MM.1S (cell line): ENCODE measurements around the gene KRTAP12-3.

Experiments used
- DNase-seq: peaks from one replicate; pipeline ENCODE4 v3.0.0-alpha.2; 2015
- H2AFZ ChIP-seq: fragments of 300-600 bp; sonication (generic); 2 replicates; pipeline ENCODE4 v1.6.0; 2016; ENCODE audit warnings: antibody characterized with exemption, low read length
- H3F3A ChIP-seq: fragments of 300-600 bp; sonication (generic); 2 replicates; pipeline ENCODE4 v1.6.1; 2016; ENCODE audit warnings: mild to moderate bottlenecking, antibody characterized with exemption, low read length, moderate library complexity, mixed read lengths; ENCODE audit not compliant: insufficient read depth
- H3K27ac ChIP-seq: fragments of 300-600 bp; sonication (generic); 2 replicates; pipeline ENCODE4 v1.5.1; 2016; ENCODE audit warnings: mild to moderate bottlenecking, low read length
- H3K27me3 ChIP-seq: fragments of 300-600 bp; sonication (generic); replicated peaks from 2 replicates; pipeline ENCODE4 v1.6.0; 2016; ENCODE audit warnings: low read length; ENCODE audit not compliant: insufficient read depth
- H3K36me3 ChIP-seq: fragments of 300-600 bp; sonication (generic); replicated peaks from 2 replicates; pipeline ENCODE4 v1.6.1; 2016; ENCODE audit warnings: mild to moderate bottlenecking, low read length, mixed read lengths; ENCODE audit not compliant: insufficient read depth
- H3K4me1 ChIP-seq: fragments of 300-600 bp; sonication (generic); 2 replicates; pipeline ENCODE4 v1.6.1; 2016; ENCODE audit warnings: low read length, mixed read lengths
- H3K4me2 ChIP-seq: fragments of 300-600 bp; sonication (generic); 2 replicates; pipeline ENCODE4 v1.6.0; 2016; ENCODE audit warnings: low read depth, low read length
- H3K4me3 ChIP-seq: fragments of 300-600 bp; sonication (generic); 2 replicates; pipeline ENCODE4 v1.5.1; 2016; ENCODE audit warnings: low read length, mixed read lengths
- H3K79me2 ChIP-seq: fragments of 300-600 bp; sonication (generic); 2 replicates; pipeline ENCODE4 v1.6.1; 2016; ENCODE audit warnings: mixed run types, low read length, mixed read lengths
- H3K9ac ChIP-seq: fragments of 300-600 bp; sonication (generic); 2 replicates; pipeline ENCODE4 v1.6.1; 2016; ENCODE audit warnings: low read length, mixed read lengths
- H3K9me2 ChIP-seq: fragments of 300-600 bp; sonication (generic); replicated peaks from 2 replicates; pipeline ENCODE4 v1.6.1; 2016; ENCODE audit warnings: mild to moderate bottlenecking, low read length, mixed read lengths; ENCODE audit not compliant: insufficient read depth
- H3K9me3 ChIP-seq: fragments of 300-600 bp; sonication (generic); replicated peaks from 2 replicates; pipeline ENCODE4 v1.6.1; 2016; ENCODE audit warnings: mild to moderate bottlenecking, low read length, mixed read lengths; ENCODE audit not compliant: insufficient read depth
- H4K20me1 ChIP-seq: fragments of 300-600 bp; sonication (generic); 2 replicates; pipeline ENCODE4 v1.6.1; 2016; ENCODE audit warnings: mild to moderate bottlenecking, low read length, moderate library complexity, mixed read lengths; ENCODE audit not compliant: insufficient read depth
- CTCF ChIP-seq: fragments of 300-600 bp; sonication (generic); IDR thresholded peaks from 2 replicates; pipeline ENCODE4 v1.5.1; 2016; ENCODE audit warnings: antibody characterized with exemption, low read length, mixed read lengths
- EZH2 ChIP-seq: fragments of 300-600 bp; sonication (generic); optimal IDR thresholded peaks from 2 replicates; pipeline ENCODE3; 2017; ENCODE audit warnings: low read depth, mild to moderate bottlenecking, antibody characterized with exemption, low read length, mixed read lengths
- EZH2phosphoT487 ChIP-seq: fragments of 300-600 bp; sonication (generic); IDR thresholded peaks from 2 replicates; pipeline ENCODE4 v1.6.1; 2018; ENCODE audit warnings: antibody characterized with exemption, low read length

KRTAP12-3 gene

GRCh38 chr21:44706026-44706705 lies 48.4 kb downstream of the KRTAP12-3 start:
- no peak for DNase-seq
- Histone ChIP-seq H3K4me1 (no peaks in the 10 kb centered on the region), H3K4me2 (no peak overlapping the region), H3K9me3 (no peaks in the 10 kb centered on the region), H2AFZ (no peak overlapping the region), H4K20me1 (no peaks in the 10 kb centered on the region), H3K4me3 (no peak overlapping the region), H3K27me3 (peaks cover 90% of the 10 kb centered on the region), H3K36me3 (no peaks in the 10 kb centered on the region), H3K9ac (no peak overlapping the region), H3K9me2 (no peaks in the 10 kb centered on the region), H3K27ac (no peak overlapping the region), H3F3A (no peaks in the 10 kb centered on the region), H3K79me2 (no peaks in the 10 kb centered on the region)
- TF ChIP-seq CTCF (no peak), EZH2phosphoT487 (no peak), EZH2 (no peak)

- no peaks in the 10 kb centered on the region for H4K20me1 ChIP-seq
- H3F3A ChIP-seq: no peaks in the 10 kb centered on the region
- no peak overlapping the region for H3K9ac ChIP-seq
- H3K27ac ChIP-seq: no peak overlapping the region
- DNase-seq: no peak
- TF ChIP-seq EZH2phosphoT487 (no peak), CTCF (no peak), EZH2 (no peak)
- no peak overlapping the region for H3K4me3 ChIP-seq
- no peak overlapping the region for H2AFZ ChIP-seq
- no peaks in the 10 kb centered on the region for H3K36me3 ChIP-seq
- no peak overlapping the region for H3K4me2 ChIP-seq
- H3K9me3 ChIP-seq: no peaks in the 10 kb centered on the region
- H3K79me2 ChIP-seq: no peaks in the 10 kb centered on the region
- H3K27me3 ChIP-seq: peaks cover 90% of the 10 kb centered on the region
- no peaks in the 10 kb centered on the region for H3K4me1 ChIP-seq
- H3K9me2 ChIP-seq: no peaks in the 10 kb centered on the region
Observed at GRCh38 chr21:44706706-44707581, 49.2 kb downstream of the KRTAP12-3 start.
